GM12878 (cell line): ENCODE measurements around the gene HSPA1B. TPM values are rescaled to one million over a fixed set of nuclear protein-coding genes. Genes with fewer than 3 reads are reported as not detected.

Source experiments
- ATAC-seq: fragments of 200-7000 bp; cut with Tn5 transposase; 3 replicates; pipeline ENCODE4 v1.9.1; 2020; ENCODE audit warnings: mild to moderate bottlenecking, moderate library complexity
- BruUV-seq: library from RNA; stranded (reverse); fragments of 400-500 nt; replicated peaks from 2 replicates; lab custom pipeline; 2021; lab: Mats Ljungman, UMichigan
- CTCF ChIA-PET: fragments of 300-600 bp; sonication (Branson Sonifier 250); formaldehyde crosslinking; extraction: SDS; loops from one replicate; lab custom pipeline; 2021; ENCODE audit warnings: inconsistent platforms; lab: Yijun Ruan, JAX
- POLR2A ChIA-PET: fragments of 350-600 bp; formaldehyde crosslinking; extraction: SDS; loops from one replicate; lab custom pipeline; 2021; ENCODE audit warnings: inconsistent platforms; lab: Charles Lee
- RAD21 ChIA-PET: fragments of 300-600 bp; sonication (Branson Sonifier 250); formaldehyde crosslinking; loops from one replicate; lab custom pipeline; 2023; ENCODE audit warnings: antibody characterized with exemption; ENCODE audit not compliant: unreplicated experiment; lab: Charles Lee
- SMC1A ChIA-PET: fragments of 300-600 bp; sonication (Branson Sonifier 250); formaldehyde crosslinking; loops from one replicate; lab custom pipeline; 2023; ENCODE audit not compliant: unreplicated experiment, uncharacterized antibody; lab: Charles Lee
- DNase-seq: peaks from one replicate; pipeline ENCODE4 v3.0.0-alpha.2; 2011; ENCODE audit warnings: low read depth, low spot score
- FAIRE-seq: peaks from 3 replicates; lab custom pipeline; 2011; peaks lifted over from hg19 to GRCh38; lab: Jason Lieb, UNC
- H2AFZ ChIP-seq: 2 replicates; pipeline ENCODE4 v1.6.0; 2011; ENCODE audit warnings: low read depth, low read length, control low read depth; ENCODE audit not compliant: control insufficient read depth
- H3K27ac ChIP-seq: 2 replicates; pipeline ENCODE4 v1.5.1; 2011; ENCODE audit warnings: control low read depth; ENCODE audit not compliant: control insufficient read depth, insufficient read depth
- H3K27me3 ChIP-seq, 2 experiments: replicated peaks in 1 of 2; 2 replicates each; pipeline versions ENCODE4 v1.6.0 to v1.6.1; 2011; ENCODE audit warnings: low read length in 1 of 2; ENCODE audit not compliant: control insufficient read depth in 2 of 2, insufficient read depth in 2 of 2
- H3K36me3 ChIP-seq, 2 experiments: 2 replicates each; pipeline ENCODE4 v1.5.1; 2011; ENCODE audit warnings: low read length in 1 of 2; ENCODE audit not compliant: control insufficient read depth in 2 of 2, insufficient read depth in 2 of 2
- H3K4me1 ChIP-seq: 2 replicates; pipeline ENCODE4 v1.6.1; 2011; ENCODE audit warnings: mild to moderate bottlenecking, low read length, moderate library complexity, mixed read lengths; ENCODE audit not compliant: control insufficient read depth, insufficient read depth
- H3K4me2 ChIP-seq: 2 replicates; pipeline ENCODE4 v1.6.0; 2011; ENCODE audit warnings: control low read depth; ENCODE audit not compliant: control insufficient read depth, insufficient read depth
- H3K4me3 ChIP-seq: fragments of 200-600 bp; sonication (generic); 2 replicates; pipeline ENCODE4 v1.5.1; 2016
- H3K79me2 ChIP-seq: 2 replicates; pipeline ENCODE4 v1.6.0; 2011; ENCODE audit warnings: low read length; ENCODE audit not compliant: control insufficient read depth, insufficient read depth
- H3K9ac ChIP-seq: 2 replicates; pipeline ENCODE4 v1.8.0; 2011; ENCODE audit warnings: low read length, control low read depth, mixed read lengths; ENCODE audit not compliant: control insufficient read depth, insufficient read depth
- H3K9me3 ChIP-seq: replicated peaks from 3 replicates; pipeline ENCODE4 v1.5.1; 2011; ENCODE audit warnings: mild to moderate bottlenecking, low read length; ENCODE audit not compliant: control insufficient read depth, insufficient read depth
- H4K20me1 ChIP-seq: 2 replicates; pipeline ENCODE4 v1.6.0; 2011; ENCODE audit not compliant: control insufficient read depth, insufficient read depth
- ATF2 ChIP-seq: IDR thresholded peaks from 2 replicates; pipeline ENCODE4 v1.6.1; 2012; ENCODE audit warnings: low read length, inconsistent platforms
- BCL11A ChIP-seq: IDR thresholded peaks from 2 replicates; pipeline ENCODE4 v1.6.1; 2011; ENCODE audit warnings: low read depth, low read length
- CEBPB ChIP-seq, 2 experiments: fragments of 150-350 bp in 1 of 2; IDR thresholded peaks; 2 replicates each; pipeline ENCODE4 v1.6.1; 2012 to 2014; ENCODE audit warnings: low read depth in 2 of 2, low read length in 2 of 2, borderline replicate concordance in 1 of 2, inconsistent platforms in 1 of 2
- CHD4 ChIP-seq: fragments of 200-600 bp; sonication (generic); IDR thresholded peaks from 2 replicates; pipeline ENCODE4 v1.6.1; 2016; ENCODE audit warnings: mild to moderate bottlenecking
- IKZF2 ChIP-seq, 2 experiments: fragments of 450-650 bp; IDR thresholded peaks; 2 replicates each; pipeline ENCODE4 v1.6.1; 2017; ENCODE audit warnings: mild to moderate bottlenecking in 2 of 2, moderate library complexity in 2 of 2
- KAT2A ChIP-seq: conservative IDR thresholded peaks from 2 replicates; pipeline ENCODE4 v1.6.1; 2011; ENCODE audit warnings: low read depth, low read length; ENCODE audit not compliant: control insufficient read depth
- MEF2B ChIP-seq: fragments of 450-650 bp; IDR thresholded peaks from 2 replicates; pipeline ENCODE4 v1.6.1; 2018; ENCODE audit warnings: mild to moderate bottlenecking, moderate library complexity; ENCODE audit not compliant: partially characterized antibody, poor library complexity, severe bottlenecking
- POLR2A ChIP-seq: IDR thresholded peaks from 2 replicates; pipeline ENCODE4 v1.6.1; 2011; ENCODE audit warnings: low read depth, mild to moderate bottlenecking, low read length
- SIN3A ChIP-seq: IDR thresholded peaks from 2 replicates; pipeline ENCODE4 v1.6.1; 2012; ENCODE audit warnings: low read depth, low read length, improper control_type of control experiment
- SMC3 ChIP-seq: IDR thresholded peaks from 2 replicates; pipeline ENCODE4 v1.6.1; 2011; ENCODE audit warnings: low read length, improper control_type of control experiment, borderline replicate concordance
- SRF ChIP-seq, 2 experiments: IDR thresholded peaks; 2 replicates each; pipeline ENCODE4 v1.6.1; 2011; ENCODE audit warnings: low read depth in 2 of 2, low read length in 2 of 2, mild to moderate bottlenecking in 1 of 2, moderate library complexity in 1 of 2
- TARDBP ChIP-seq: IDR thresholded peaks from 2 replicates; pipeline ENCODE4 v1.6.1; 2016; ENCODE audit warnings: borderline replicate concordance
- ZNF207 ChIP-seq: fragments of 450-650 bp; IDR thresholded peaks from 2 replicates; pipeline ENCODE4 v1.6.1; 2014; ENCODE audit warnings: antibody characterized with exemption, mild to moderate bottlenecking, borderline replicate concordance
- WGBS: methylation state at CpG from one replicate; pipeline ENCODE4 v1.1.6; 2016; ENCODE audit warnings: low lambda C conversion rate; ENCODE audit not compliant: insufficient replicate concordance, insufficient coverage; ENCODE audit errors: missing lambda C conversion rate; 5-methylcytosine and 5-hydroxymethylcytosine counted together
- in situ Hi-C: fragments of 300-500 bp; cut with MboI; formaldehyde crosslinking; loops from 9 replicates; pipeline ENCODE4 v1.14.3; 2018; ENCODE audit warnings: mixed read lengths
- intact Hi-C: fragments of 100-400 bp; cut with micrococcal nuclease; formaldehyde crosslinking; loops from one replicate; pipeline ENCODE4 v1.14.2; 2022; ENCODE audit not compliant: unreplicated experiment
- polyA plus RNA-seq, 11 experiments: library from polyadenylated mRNA; depleted of rRNA in 4 of 11; unstranded in 6 of 11; stranded (reverse) in 5 of 11; fragments of >200 nt; fragmentation: Nextera tagmentation in 4 of 11; fragmentation: Illumina TruSeq in 1 of 11; extraction: Ambion mirVana in 4 of 11; extraction: Trizol in 1 of 11; gene quantifications; 1 replicate in 1 of 11; 2 replicates in 10 of 11; pipeline versions ENCODE4 v1.2.1 to v1.2.3, GENCODE V29; 2011 to 2016; ENCODE audit warnings: inconsistent platforms in 2 of 11, missing spikeins in 2 of 11, low read depth in 1 of 11
- total RNA-seq, 4 experiments: library from RNA; depleted of rRNA in 3 of 4; stranded (reverse); fragments of >200 nt in 3 of 4; fragmentation: Illumina TruSeq in 1 of 4; extraction: Trizol in 1 of 4; gene quantifications; 2 replicates each; pipeline versions ENCODE4 v1.2.1 to v1.2.3, GENCODE V29; 2013 to 2021

Gene HSPA1B
- total and polyA plus RNA-seq, 10 of the 15 experiments (the other 5 are each of a cell fraction or from before 2014, with no cell fraction given), result 0.11 to 40.5 (median 12.8) TPM

- ChIA-PET POLR2A (no interaction called here), RAD21 (no interaction called here), CTCF (no interaction called here), SMC1A (interaction anchor here (1.2 kb wide), 1 partner anchor 9 kb away, joined by 3 read pairs; the partner anchor contains the start of gene NEU1)
- intact Hi-C loops, result no loop called here
- Histone ChIP-seq H3K36me3 (no peaks in the 10 kb centered on the region), H3K4me2 (no peak overlapping the region), H2AFZ (no peak overlapping the region), H3K4me3 (no peak overlapping the region), H3K4me1 (no peaks in the 10 kb centered on the region), H3K79me2 (no peaks in the 10 kb centered on the region), H3K27me3 (no peaks in the 10 kb centered on the region), H3K27ac (no peak overlapping the region), H3K9me3 (no peaks in the 10 kb centered on the region), H3K9ac (no peak overlapping the region), H4K20me1 (no peaks in the 10 kb centered on the region)
- DNase-seq, result no peak
- ATAC-seq, result no peak
- BruUV-seq, result no TSS peak
- in situ Hi-C loops, result no loop called here
- no peak for FAIRE-seq
- 38% methylated on average over 9 of the region's 9 CpGs for WGBS
- TF ChIP-seq POLR2A, result no peak
- no peak for TF ChIP-seq TARDBP
- TF ChIP-seq SRF (IDR thresholded peaks at IDR 0.05; ENCODE audit: low read depth in 2 of 2, low read length in 2 of 2), result no peak
- no peak for TF ChIP-seq BCL11A
- TF ChIP-seq CEBPB (IDR thresholded peaks at IDR 0.05; ENCODE audit: borderline replicate concordance in 1 of 2, low read depth in 2 of 2, low read length in 2 of 2), result no peak
- TF ChIP-seq IKZF2 (IDR thresholded peaks at IDR 0.05), result no peak
These were observed 43.6 kb downstream of the HSPA1B start for GRCh38 chr6:31871046-31871659.

- 25% methylated on average over 4 of the region's 4 CpGs for WGBS
- no peak overlapping the region for H3K4me3 ChIP-seq
- FAIRE-seq (no peak), ATAC-seq (no peak; the same call in 2 of the 3 replicates), DNase-seq (no peak)
- SMC1A ChIA-PET, result interaction anchor here (0.7 kb wide), 1 partner anchor 34 kb away, joined by 3 read pairs; no protein-coding TSS in a partner anchor
- H3K79me2 ChIP-seq, result no peaks in the 10 kb centered on the region
- in situ Hi-C loops, result no loop called here
- no peak overlapping the region for H3K4me2 ChIP-seq
- H2AFZ ChIP-seq, result no peak overlapping the region
- no peaks in the 10 kb centered on the region for H3K4me1 ChIP-seq
- H3K36me3 ChIP-seq, result no peaks in the 10 kb centered on the region
- H4K20me1 ChIP-seq, result no peaks in the 10 kb centered on the region
- RAD21 ChIA-PET, result no interaction called here
- BruUV-seq, result no TSS peak
- no peaks in the 10 kb centered on the region for H3K27me3 ChIP-seq
- no peak overlapping the region for H3K27ac ChIP-seq
- POLR2A ChIA-PET, result no interaction called here
- H3K9ac ChIP-seq, result no peak overlapping the region
- CTCF ChIA-PET, result interaction anchor here (2.6 to 2.7 kb wide), 2 partner anchors 10 to 14 kb away, joined by 6 to 8 read pairs; no protein-coding TSS in a partner anchor
- H3K9me3 ChIP-seq, result no peaks in the 10 kb centered on the region
- intact Hi-C loops, result no loop called here
- TF ChIP-seq POLR2A (no peak), ZNF207 (no peak), SMC3 (no peak), ATF2 (no peak), KAT2A (no peak), CHD4 (no peak), SIN3A (no peak), MEF2B (no peak)
These were observed 46.6 kb downstream of the HSPA1B start for GRCh38 chr6:31874084-31874670.
